Caco-2 (cell line): ENCODE results near the gene FER. TPM values are rescaled to one million over a fixed set of nuclear protein-coding genes. Genes with fewer than 3 reads are reported as not detected.
A peak's percentile ranks its signal among the peaks of the same experiment; 100 is the strongest.

Experiments used
- BruUV-seq: library from RNA; stranded (reverse); fragments of 400-500 nt; replicated peaks from 2 replicates; lab custom pipeline; 2021; lab: Mats Ljungman, UMichigan
- CTCF ChIA-PET: fragments of 300-600 bp; sonication (Branson Sonifier 250); formaldehyde crosslinking; loops from one replicate; lab custom pipeline; 2022; ENCODE audit warnings: antibody characterized with exemption; lab: Charles Lee
- POLR2A ChIA-PET: fragments of 300-600 bp; sonication (Branson Sonifier 250); formaldehyde crosslinking; loops from one replicate; lab custom pipeline; 2022; ENCODE audit warnings: antibody characterized with exemption; lab: Charles Lee
- DNase-seq, 2 experiments: peaks; one replicate each; pipeline versions ENCODE4 v3.0.0 to v3.0.0-alpha.2; 2020 to 2022
- H3K27me3 ChIP-seq: replicated peaks from 2 replicates; pipeline ENCODE4 v1.6.0; 2011; ENCODE audit warnings: low read length; ENCODE audit not compliant: control insufficient read depth, insufficient read depth
- H3K36me3 ChIP-seq: 2 replicates; pipeline ENCODE4 v1.5.1; 2011; ENCODE audit warnings: low read length; ENCODE audit not compliant: control insufficient read depth, insufficient read depth
- H3K4me1 ChIP-seq: fragments of 250-450 bp; sonication (Bioruptor Pico); 2 replicates; pipeline ENCODE4 v1.5.1; 2020; ENCODE audit warnings: mild to moderate bottlenecking
- H3K4me3 ChIP-seq: 2 replicates; pipeline ENCODE4 v1.5.1; 2011; ENCODE audit warnings: low read depth, mild to moderate bottlenecking, control low read depth, low read length
- H3K9me3 ChIP-seq: fragments of 250-450 bp; sonication (Bioruptor Pico); 2 replicates; pipeline ENCODE4 v1.5.1; 2020; ENCODE audit warnings: mild to moderate bottlenecking, moderate library complexity
- H3K27ac Mint-ChIP-seq: one replicate; pipeline ENCODE4 v1.8.0; 2022; ENCODE audit warnings: mixed read lengths; ENCODE audit not compliant: unreplicated experiment
- H3K27me3 Mint-ChIP-seq: one replicate; pipeline ENCODE4 v1.8.0; 2022; ENCODE audit warnings: mixed read lengths; ENCODE audit not compliant: insufficient read depth, unreplicated experiment
- H3K36me3 Mint-ChIP-seq: one replicate; pipeline ENCODE4 v1.8.0; 2022; ENCODE audit warnings: mild to moderate bottlenecking, mixed read lengths; ENCODE audit not compliant: insufficient read depth, unreplicated experiment
- H3K4me1 Mint-ChIP-seq: one replicate; pipeline ENCODE4 v1.8.0; 2022; ENCODE audit warnings: low read depth, mixed read lengths; ENCODE audit not compliant: unreplicated experiment
- H3K4me3 Mint-ChIP-seq: one replicate; pipeline ENCODE4 v1.8.0; 2022; ENCODE audit warnings: mild to moderate bottlenecking, moderate library complexity, mixed read lengths; ENCODE audit not compliant: unreplicated experiment
- H3K9me3 Mint-ChIP-seq: one replicate; pipeline ENCODE4 v1.8.0; 2022; ENCODE audit warnings: mixed read lengths; ENCODE audit not compliant: unreplicated experiment
- intact Hi-C: fragments of 100-400 bp; cut with micrococcal nuclease; formaldehyde crosslinking; loops from one replicate; pipeline ENCODE4 v1.10.0; 2022; ENCODE audit not compliant: unreplicated experiment
- total RNA-seq: library from RNA; stranded (reverse); gene quantifications from 2 replicates; pipeline ENCODE4 v1.2.3, GENCODE V29; 2022
- TF ChIP-seq, protein P1 (sequence below), 2 experiments: fragments of 200-600 bp in 1 of 2; IDR thresholded peaks; 1 replicate in 1 of 2; 2 replicates in 1 of 2; pipeline versions ENCODE4 v1.5.1 to v1.8.0; 2011 to 2022; ENCODE audit warnings: antibody characterized with exemption in 1 of 2, control low read depth in 1 of 2, inconsistent platforms in 1 of 2, low read depth in 1 of 2, low read length in 1 of 2, mild to moderate bottlenecking in 1 of 2, moderate library complexity in 1 of 2; ENCODE audit not compliant: insufficient read depth in 1 of 2, severe bottlenecking in 1 of 2, unreplicated experiment in 1 of 2

The FER gene
- total RNA-seq, 1 experiment from 2014 or later: 43.1 TPM

DNA sequence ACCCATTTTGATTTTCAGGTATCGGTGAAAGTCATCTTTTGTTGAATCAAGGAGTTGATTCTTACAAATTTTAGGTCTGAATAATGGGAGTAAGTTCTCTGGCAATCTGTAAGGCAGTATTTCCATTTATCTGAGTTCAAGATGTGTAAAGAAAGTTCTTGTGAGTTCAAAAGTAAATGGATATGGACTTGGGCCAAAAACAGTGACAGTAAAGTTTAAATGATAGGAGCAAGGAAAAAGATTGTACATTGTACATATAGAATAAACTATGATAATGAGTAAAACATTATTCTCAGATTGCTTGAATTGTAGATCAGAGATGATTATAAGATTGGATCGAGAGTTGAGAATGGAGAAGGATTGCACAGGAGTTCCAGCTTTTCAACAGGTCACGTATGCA is 332.8 kb downstream of the FER start:
- no peak for DNase-seq
- Mint-ChIP-seq H3K4me1 (peaks cover 15% of the 10 kb centered on the region), H3K27me3 (no peaks in the 10 kb centered on the region), H3K27ac (peak overlapping the region; percentile 74), H3K4me3 (no peak overlapping the region), H3K36me3 (no peaks in the 10 kb centered on the region), H3K9me3 (peaks cover 9% of the 10 kb centered on the region)
- intact Hi-C loops: loop anchor here (10.0 kb wide), 1 partner anchor 156 kb away; no protein-coding TSS in a partner anchor
- Histone ChIP-seq H3K27me3 (no peaks in the 10 kb centered on the region), H3K9me3 (no peaks in the 10 kb centered on the region), H3K4me1 (peaks cover 17% of the 10 kb centered on the region), H3K36me3 (no peaks in the 10 kb centered on the region), H3K4me3 (no peak overlapping the region)
- BruUV-seq: no TSS peak
- TF ChIP-seq, protein P1, sequence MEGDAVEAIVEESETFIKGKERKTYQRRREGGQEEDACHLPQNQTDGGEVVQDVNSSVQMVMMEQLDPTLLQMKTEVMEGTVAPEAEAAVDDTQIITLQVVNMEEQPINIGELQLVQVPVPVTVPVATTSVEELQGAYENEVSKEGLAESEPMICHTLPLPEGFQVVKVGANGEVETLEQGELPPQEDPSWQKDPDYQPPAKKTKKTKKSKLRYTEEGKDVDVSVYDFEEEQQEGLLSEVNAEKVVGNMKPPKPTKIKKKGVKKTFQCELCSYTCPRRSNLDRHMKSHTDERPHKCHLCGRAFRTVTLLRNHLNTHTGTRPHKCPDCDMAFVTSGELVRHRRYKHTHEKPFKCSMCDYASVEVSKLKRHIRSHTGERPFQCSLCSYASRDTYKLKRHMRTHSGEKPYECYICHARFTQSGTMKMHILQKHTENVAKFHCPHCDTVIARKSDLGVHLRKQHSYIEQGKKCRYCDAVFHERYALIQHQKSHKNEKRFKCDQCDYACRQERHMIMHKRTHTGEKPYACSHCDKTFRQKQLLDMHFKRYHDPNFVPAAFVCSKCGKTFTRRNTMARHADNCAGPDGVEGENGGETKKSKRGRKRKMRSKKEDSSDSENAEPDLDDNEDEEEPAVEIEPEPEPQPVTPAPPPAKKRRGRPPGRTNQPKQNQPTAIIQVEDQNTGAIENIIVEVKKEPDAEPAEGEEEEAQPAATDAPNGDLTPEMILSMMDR (IDR thresholded peaks at IDR 0.05; ENCODE audit: insufficient read depth in 1 of 2, low read depth in 1 of 2, low read length in 1 of 2, severe bottlenecking in 1 of 2, unreplicated experiment in 1 of 2): no peak
- CTCF ChIA-PET: no interaction called here
- POLR2A ChIA-PET: no interaction called here

DNA sequence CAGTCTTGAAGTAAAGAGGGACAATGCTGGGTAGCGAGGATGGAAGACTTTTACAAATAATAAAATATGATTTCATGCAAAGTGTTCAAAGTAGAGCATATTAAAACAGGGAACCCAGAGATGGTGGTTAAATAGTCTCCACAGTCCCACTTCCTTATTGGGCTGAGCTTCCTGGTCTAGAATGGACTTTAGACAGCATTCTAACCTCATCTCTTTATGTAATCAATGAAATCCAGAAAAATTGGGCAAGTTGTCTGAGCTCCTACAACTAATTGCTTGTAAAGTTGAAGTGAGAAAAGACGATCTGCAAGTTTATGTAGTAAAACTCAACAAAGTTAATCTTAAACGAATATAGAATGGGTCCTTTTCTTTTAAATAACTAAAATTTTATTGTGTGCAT is 333.2 kb downstream of the FER start:
- Histone ChIP-seq H3K27me3 (no peaks in the 10 kb centered on the region), H3K9me3 (no peaks in the 10 kb centered on the region), H3K4me3 (no peak overlapping the region), H3K4me1 (peaks cover 17% of the 10 kb centered on the region), H3K36me3 (no peaks in the 10 kb centered on the region)
- CTCF ChIA-PET: no interaction called here
- no TSS peak for BruUV-seq
- Mint-ChIP-seq H3K27ac (peak overlapping the region; percentile 74), H3K9me3 (peaks cover 9% of the 10 kb centered on the region), H3K4me3 (no peak overlapping the region), H3K27me3 (no peaks in the 10 kb centered on the region), H3K36me3 (no peaks in the 10 kb centered on the region), H3K4me1 (peaks cover 15% of the 10 kb centered on the region)
- intact Hi-C loops: loop anchor here (10.0 kb wide), 1 partner anchor 156 kb away; no protein-coding TSS in a partner anchor
- peak in 1 of 2 experiments; percentile 10 for DNase-seq
- TF ChIP-seq, protein P1 (IDR thresholded peaks at IDR 0.05; ENCODE audit: insufficient read depth in 1 of 2, low read depth in 1 of 2, low read length in 1 of 2, severe bottlenecking in 1 of 2, unreplicated experiment in 1 of 2): no peak
- POLR2A ChIA-PET: no interaction called here

DNA sequence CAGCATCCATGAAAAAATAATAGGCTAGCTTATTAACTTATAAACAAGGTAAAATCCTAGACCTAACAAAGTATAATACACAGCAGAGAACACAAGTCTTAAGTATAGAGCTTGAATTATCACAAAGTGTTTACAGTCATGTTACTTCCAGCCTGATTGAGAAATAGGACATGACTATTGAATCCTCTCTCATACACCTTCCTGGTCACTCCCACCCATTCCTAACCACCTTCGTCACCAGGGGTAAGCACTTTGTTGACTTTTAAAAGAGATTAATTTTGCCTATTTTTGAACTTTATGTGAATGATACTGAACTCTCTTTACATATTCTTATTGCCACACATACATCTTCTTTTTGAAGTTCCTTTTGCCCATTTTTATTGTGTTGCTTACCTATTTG is 336.2 kb downstream of the FER start:
- Histone ChIP-seq H3K4me3 (no peak overlapping the region), H3K4me1 (peaks cover 17% of the 10 kb centered on the region), H3K9me3 (no peaks in the 10 kb centered on the region), H3K27me3 (no peaks in the 10 kb centered on the region), H3K36me3 (no peaks in the 10 kb centered on the region)
- no peak overlapping the region for H3K27ac Mint-ChIP-seq
- peaks cover 15% of the 10 kb centered on the region for H3K4me1 Mint-ChIP-seq
- intact Hi-C loops: loop anchor here (10.0 kb wide), 1 partner anchor 159 kb away; no protein-coding TSS in a partner anchor
- BruUV-seq: no TSS peak
- no peaks in the 10 kb centered on the region for H3K36me3 Mint-ChIP-seq
- TF ChIP-seq, protein P1 (IDR thresholded peaks at IDR 0.05; ENCODE audit: insufficient read depth in 1 of 2, low read depth in 1 of 2, low read length in 1 of 2, severe bottlenecking in 1 of 2, unreplicated experiment in 1 of 2): no peak
- peaks cover 9% of the 10 kb centered on the region for H3K9me3 Mint-ChIP-seq
- DNase-seq: no peak
- H3K27me3 Mint-ChIP-seq: no peaks in the 10 kb centered on the region
- POLR2A ChIA-PET: no interaction called here
- CTCF ChIA-PET: no interaction called here
- H3K4me3 Mint-ChIP-seq: no peak overlapping the region
